Neural cell (in vitro differentiated cells): ENCODE measurements around the gene METTL1.

Source experiments
- EP300 ChIP-seq: fragments of 450-650 bp; conservative IDR thresholded peaks from 2 replicates; pipeline ENCODE4 v1.6.1; 2014; ENCODE audit warnings: antibody characterized with exemption, mild to moderate bottlenecking, moderate library complexity; ENCODE audit not compliant: poor library complexity, severe bottlenecking
- EZH2 ChIP-seq: fragments of 200-600, 300-800 bp; shearing (Covaris generic), sonication (generic); IDR thresholded peaks from 2 replicates; pipeline ENCODE4 v1.6.1; 2014; ENCODE audit warnings: antibody characterized with exemption, low read length, borderline replicate concordance, mild to moderate bottlenecking; ENCODE audit not compliant: insufficient read depth, poor library complexity, severe bottlenecking
- MXI1 ChIP-seq: fragments of 450-650 bp; conservative IDR thresholded peaks from 2 replicates; pipeline ENCODE4 v1.6.1; 2014; ENCODE audit warnings: antibody characterized with exemption, mild to moderate bottlenecking; ENCODE audit not compliant: poor library complexity, severe bottlenecking
- POLR2AphosphoS5 ChIP-seq: IDR thresholded peaks from 2 replicates; pipeline ENCODE4 v1.6.1; 2012
- TAF1 ChIP-seq: IDR thresholded peaks from 2 replicates; pipeline ENCODE4 v1.6.1; 2012; ENCODE audit warnings: low read depth
- TF ChIP-seq, protein P1 (sequence below): fragments of 450-650 bp; IDR thresholded peaks from 2 replicates; pipeline ENCODE4 v1.5.1; 2014; ENCODE audit warnings: antibody characterized with exemption, mild to moderate bottlenecking, moderate library complexity; ENCODE audit not compliant: poor library complexity, severe bottlenecking
- TF ChIP-seq, protein P2 (sequence below): IDR thresholded peaks from 2 replicates; pipeline ENCODE4 v1.6.1; 2012; ENCODE audit warnings: borderline replicate concordance

DNA sequence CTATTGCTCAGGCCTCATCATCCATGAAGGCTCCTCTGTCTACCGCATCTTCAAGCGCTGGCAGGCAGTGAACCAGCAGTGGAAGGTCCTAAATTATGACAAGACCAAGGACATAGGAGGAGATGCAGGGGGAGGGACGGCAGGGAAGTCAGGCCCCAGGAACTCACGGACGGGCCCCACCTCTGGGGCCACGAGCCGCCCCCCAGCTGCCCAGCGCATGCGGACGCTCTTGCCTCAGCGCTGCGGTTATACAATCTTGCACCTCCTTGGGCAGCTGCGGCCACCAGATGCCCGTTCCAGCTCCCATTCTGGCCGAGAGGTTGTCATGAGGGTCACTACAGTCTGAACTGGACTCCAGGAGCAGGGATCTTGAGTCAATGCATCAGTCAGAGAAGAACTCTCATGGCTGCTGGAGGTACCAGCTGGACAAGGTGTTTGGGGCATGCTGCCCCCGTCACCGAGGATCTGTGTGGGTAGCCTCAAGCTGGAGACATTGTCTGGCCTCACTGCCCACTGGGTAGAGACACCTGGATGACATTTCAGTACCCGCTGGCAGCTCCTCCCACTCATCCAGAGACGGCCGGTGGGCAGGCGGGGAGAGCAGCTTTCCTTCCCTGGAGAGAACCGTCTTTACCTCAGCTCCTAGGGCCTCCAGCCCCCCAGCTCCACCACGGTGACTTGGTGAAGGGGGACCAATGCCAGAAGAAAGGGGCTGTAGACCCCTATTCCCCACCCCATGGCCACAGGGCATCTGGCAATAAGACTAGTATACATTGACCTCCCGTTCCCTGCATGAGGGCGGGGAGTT lies 13.1 kb downstream of the METTL1 start:
- TF ChIP-seq EZH2 (no peak), EP300 (no peak), TAF1 (no peak), POLR2AphosphoS5 (no peak), MXI1 (no peak)
- TF ChIP-seq, protein P1, sequence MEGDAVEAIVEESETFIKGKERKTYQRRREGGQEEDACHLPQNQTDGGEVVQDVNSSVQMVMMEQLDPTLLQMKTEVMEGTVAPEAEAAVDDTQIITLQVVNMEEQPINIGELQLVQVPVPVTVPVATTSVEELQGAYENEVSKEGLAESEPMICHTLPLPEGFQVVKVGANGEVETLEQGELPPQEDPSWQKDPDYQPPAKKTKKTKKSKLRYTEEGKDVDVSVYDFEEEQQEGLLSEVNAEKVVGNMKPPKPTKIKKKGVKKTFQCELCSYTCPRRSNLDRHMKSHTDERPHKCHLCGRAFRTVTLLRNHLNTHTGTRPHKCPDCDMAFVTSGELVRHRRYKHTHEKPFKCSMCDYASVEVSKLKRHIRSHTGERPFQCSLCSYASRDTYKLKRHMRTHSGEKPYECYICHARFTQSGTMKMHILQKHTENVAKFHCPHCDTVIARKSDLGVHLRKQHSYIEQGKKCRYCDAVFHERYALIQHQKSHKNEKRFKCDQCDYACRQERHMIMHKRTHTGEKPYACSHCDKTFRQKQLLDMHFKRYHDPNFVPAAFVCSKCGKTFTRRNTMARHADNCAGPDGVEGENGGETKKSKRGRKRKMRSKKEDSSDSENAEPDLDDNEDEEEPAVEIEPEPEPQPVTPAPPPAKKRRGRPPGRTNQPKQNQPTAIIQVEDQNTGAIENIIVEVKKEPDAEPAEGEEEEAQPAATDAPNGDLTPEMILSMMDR, result no peak
- TF ChIP-seq, protein P2, sequence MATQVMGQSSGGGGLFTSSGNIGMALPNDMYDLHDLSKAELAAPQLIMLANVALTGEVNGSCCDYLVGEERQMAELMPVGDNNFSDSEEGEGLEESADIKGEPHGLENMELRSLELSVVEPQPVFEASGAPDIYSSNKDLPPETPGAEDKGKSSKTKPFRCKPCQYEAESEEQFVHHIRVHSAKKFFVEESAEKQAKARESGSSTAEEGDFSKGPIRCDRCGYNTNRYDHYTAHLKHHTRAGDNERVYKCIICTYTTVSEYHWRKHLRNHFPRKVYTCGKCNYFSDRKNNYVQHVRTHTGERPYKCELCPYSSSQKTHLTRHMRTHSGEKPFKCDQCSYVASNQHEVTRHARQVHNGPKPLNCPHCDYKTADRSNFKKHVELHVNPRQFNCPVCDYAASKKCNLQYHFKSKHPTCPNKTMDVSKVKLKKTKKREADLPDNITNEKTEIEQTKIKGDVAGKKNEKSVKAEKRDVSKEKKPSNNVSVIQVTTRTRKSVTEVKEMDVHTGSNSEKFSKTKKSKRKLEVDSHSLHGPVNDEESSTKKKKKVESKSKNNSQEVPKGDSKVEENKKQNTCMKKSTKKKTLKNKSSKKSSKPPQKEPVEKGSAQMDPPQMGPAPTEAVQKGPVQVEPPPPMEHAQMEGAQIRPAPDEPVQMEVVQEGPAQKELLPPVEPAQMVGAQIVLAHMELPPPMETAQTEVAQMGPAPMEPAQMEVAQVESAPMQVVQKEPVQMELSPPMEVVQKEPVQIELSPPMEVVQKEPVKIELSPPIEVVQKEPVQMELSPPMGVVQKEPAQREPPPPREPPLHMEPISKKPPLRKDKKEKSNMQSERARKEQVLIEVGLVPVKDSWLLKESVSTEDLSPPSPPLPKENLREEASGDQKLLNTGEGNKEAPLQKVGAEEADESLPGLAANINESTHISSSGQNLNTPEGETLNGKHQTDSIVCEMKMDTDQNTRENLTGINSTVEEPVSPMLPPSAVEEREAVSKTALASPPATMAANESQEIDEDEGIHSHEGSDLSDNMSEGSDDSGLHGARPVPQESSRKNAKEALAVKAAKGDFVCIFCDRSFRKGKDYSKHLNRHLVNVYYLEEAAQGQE, result no peak
